ENCODE measurements around the gene HOXB3.
"Not testable (repeated sequence)": the region's sequence is repeated elsewhere in the genome, so short reads cannot be mapped to it uniquely, and the experiment has no call there.

Gene HOXB3

GRCh38 chr17:48515925-48516900, 73.8 kb downstream of the HOXB3 start:
- no peak for DNase-seq

DNA sequence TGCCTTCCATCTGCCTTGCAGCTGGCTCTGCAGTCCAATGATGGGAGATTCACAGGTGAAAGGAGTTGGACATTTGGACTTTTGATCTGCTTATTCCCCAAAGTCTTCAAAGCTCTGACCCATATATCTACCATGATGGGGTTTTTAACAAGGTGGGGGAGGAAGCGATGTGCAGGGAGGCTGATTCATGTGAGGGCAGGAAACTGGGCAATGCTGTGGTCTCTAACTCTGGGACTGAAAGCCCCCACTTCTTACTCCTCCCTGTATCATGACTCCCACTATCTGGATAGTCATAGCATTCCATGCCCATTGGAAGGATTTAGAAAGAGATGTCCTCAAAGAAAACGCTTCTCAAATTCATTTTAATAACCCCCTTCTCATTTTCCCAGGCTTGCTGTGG, 75.6 kb downstream of the HOXB3 start:
- DNase-seq: no peak

- no peak for DNase-seq
Observed at GRCh38 chr17:48513666-48514455, 76.2 kb downstream of the HOXB3 start.

DNA sequence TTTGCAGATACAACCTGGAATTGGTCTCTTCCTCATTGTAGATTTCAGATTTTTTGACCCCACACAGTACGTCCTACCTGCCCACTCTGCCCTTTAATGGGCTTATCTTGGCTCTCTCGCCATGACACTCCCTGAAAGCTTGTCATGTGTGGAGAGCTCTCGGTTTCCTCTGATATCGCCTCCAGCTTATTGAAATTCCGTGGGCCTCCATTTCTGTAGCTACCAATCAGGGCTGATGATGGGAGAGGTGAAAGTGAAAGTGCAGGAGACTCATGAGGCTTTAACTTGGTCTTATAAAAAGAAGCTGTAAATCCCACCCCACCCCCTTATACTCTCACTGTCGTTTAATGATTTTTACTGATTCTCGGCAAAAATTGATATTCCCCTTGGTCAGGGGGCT, 76.9 kb downstream of the HOXB3 start:
- no peak for DNase-seq

GRCh38 chr17:48510761-48511604, 79.1 kb downstream of the HOXB3 start:
- DNase-seq: no peak

- DNase-seq: no peak
Observed at GRCh38 chr17:48510381-48510760, 79.7 kb downstream of the HOXB3 start.

DNA sequence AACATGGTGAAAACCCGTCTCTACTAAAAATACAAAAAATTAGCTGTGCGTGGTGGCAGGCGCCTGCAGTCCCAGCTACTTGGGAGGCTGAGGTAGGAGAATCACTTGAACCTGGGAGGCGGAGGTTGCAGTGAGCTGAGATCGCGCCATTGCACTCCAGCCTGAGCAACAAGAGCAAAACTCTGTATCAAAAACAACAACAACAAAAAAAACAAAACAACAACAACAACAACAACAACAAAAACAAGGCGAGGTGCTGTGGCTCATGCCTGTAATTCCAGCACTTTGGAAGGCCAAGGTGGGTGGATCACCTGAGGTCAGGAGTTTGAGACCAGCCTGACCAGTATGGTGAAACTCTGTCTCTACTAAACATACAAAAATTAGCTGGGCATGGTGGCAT, 80.3 kb downstream of the HOXB3 start:
- not testable (repeated sequence) for DNase-seq

GRCh38 chr17:48506246-48506645, 83.8 kb downstream of the HOXB3 start:
- no peak for DNase-seq

- DNase-seq: no peak
Observed at GRCh38 chr17:48505788-48506187, 84.3 kb downstream of the HOXB3 start.

- no peak for DNase-seq
Observed at GRCh38 chr17:48504953-48505352, 85.1 kb downstream of the HOXB3 start.

DNA sequence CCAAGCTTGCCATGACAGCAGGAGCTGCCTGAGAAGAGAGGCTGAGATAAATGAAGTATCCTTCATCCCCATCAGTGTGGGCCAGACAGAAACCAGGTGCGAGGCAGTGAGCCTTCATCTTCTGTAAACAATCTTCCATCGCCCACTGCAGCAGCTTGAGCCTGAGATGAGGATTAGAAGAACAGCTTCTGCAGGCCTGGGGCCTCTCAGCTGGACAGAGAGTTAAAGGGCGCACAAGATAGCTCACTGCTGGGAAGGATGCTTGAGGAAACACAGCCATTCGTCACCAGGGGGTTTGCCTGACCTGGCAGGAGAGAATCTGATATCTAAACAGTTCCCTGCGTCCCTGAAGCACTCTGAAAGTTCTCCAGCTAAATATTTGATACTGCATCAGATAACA, 86.3 kb downstream of the HOXB3 start:
- DNase-seq: no peak

DNA sequence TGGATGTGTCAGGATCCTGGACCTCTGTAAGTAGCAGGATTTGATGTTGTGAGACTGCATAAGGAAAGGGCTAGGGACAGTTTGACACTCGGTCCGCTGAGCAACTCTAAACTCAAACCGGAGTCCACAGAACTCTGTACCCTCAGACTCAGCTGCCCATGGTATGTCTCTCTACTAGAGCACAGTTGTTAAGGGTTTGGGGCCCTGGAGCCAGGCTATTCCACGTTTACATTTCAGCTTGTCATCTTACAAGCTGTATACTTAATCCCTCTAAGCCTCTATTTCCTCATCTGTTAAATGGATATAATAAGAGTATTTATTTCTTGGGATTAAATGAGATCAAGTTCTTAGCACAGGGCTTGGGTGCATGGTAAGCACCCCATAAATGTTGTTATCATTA, 87.1 kb downstream of the HOXB3 start:
- DNase-seq: no peak

GRCh38 chr17:48502312-48502711, 87.7 kb downstream of the HOXB3 start:
- DNase-seq: no peak

DNA sequence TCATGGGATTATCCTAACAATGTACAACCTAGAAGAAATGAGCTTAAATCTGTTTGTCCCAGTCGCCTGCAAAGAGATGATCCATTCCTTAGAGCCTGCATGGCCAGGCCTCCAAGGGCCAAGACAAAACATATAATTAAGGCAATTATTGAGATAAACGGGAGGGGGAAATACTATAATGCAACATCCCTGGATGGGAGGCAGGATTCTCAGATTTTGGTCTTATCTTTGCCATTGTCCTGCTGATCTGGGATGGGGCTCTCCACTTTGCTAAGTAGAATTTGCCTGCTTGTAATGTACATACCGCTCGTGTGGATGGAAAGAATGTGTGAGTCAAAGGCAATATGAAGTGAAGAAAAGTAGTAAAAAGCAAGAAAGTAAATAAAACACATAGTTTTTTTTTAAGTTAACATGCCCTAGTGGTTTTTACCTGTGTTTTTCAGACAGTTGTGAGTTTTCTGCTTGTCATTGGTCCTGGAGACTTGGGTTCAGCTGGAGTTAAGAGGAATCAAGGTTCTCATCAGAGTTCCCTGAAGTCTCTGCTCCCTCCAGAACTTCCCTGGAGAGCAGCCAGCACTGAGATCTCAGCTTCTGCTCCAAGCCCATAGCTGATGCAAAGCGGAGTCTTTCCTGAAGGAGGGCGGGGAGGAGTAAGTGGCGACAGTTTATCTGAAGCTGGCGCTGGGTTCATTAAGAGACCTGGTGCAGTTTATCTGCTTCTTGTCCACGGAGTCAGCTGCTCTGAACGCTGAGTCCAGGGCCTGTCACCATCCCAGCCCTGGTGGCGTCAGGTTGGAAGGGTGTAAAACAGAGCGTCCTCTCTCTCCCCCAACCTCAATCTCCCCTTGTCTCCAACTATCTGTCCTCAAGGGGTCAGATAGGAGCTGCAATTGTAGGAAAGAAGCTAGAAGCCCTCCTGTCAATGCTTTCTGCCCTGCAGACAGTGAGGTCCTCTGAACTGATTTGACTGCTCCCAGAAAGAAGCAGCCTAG, 89.3 kb downstream of the HOXB3 start:
- no peak for DNase-seq

GRCh38 chr17:48499735-48500434, 90.2 kb downstream of the HOXB3 start:
- DNase-seq: no peak

DNA sequence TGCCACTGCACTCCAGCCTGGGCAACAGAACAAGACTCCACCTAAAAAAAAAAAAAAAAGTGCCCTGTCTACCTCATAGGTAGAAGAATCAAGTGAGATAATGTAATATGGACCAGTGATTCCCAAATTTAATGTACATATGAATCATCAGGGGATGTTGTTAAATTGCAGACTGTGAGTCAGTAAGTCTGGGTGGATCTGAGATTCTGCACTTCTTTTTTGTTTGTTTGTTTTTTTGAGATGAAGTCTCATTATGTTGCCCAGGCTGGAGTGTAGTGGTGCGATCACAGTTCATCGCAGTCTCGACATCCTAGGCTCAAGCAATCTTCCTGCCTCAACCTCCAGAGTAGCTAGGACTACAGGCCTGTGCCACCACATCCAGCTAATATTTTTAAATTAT, 90.8 kb downstream of the HOXB3 start:
- DNase-seq: no peak

Measured in DMS 273 treated with DMSO at 0.1 percent for 48 hours (cell line).